PC-3 (cell line): ENCODE results near the gene TLE3. TPM values are rescaled to one million over a fixed set of nuclear protein-coding genes. Genes with fewer than 3 reads are reported as not detected.

Source experiments
- ATAC-seq: fragments of 200-7000 bp; cut with Tn5 transposase; 2 replicates; pipeline ENCODE4 v1.9.1; 2020; ENCODE audit warnings: mild to moderate bottlenecking, moderate library complexity
- BruUV-seq: library from RNA; stranded (reverse); fragments of 400-500 nt; replicated peaks from 2 replicates; lab custom pipeline; 2021; lab: Mats Ljungman, UMichigan
- CTCF ChIA-PET: fragments of 300-600 bp; sonication (Branson Sonifier 250); formaldehyde crosslinking; loops from one replicate; lab custom pipeline; 2022; ENCODE audit warnings: antibody characterized with exemption; lab: Charles Lee
- POLR2A ChIA-PET: fragments of 300-600 bp; sonication (Branson Sonifier 250); formaldehyde crosslinking; loops from one replicate; lab custom pipeline; 2022; ENCODE audit warnings: antibody characterized with exemption; ENCODE audit not compliant: unreplicated experiment; lab: Charles Lee
- DNase-seq: peaks from one replicate; pipeline ENCODE4 v3.0.0-alpha.2; 2015
- H2AFZ ChIP-seq: fragments of 300-600 bp; sonication (generic); 2 replicates; pipeline ENCODE4 v1.6.0; 2016; ENCODE audit warnings: antibody characterized with exemption, low read length
- H3F3A ChIP-seq: fragments of 300-600 bp; sonication (generic); one replicate; pipeline ENCODE4 v1.6.0; 2017; ENCODE audit warnings: antibody characterized with exemption, low read length, control low read depth, mild to moderate bottlenecking; ENCODE audit not compliant: unreplicated experiment
- H3K27ac ChIP-seq: fragments of 300-600 bp; sonication (generic); 2 replicates; pipeline ENCODE4 v1.5.1; 2016; ENCODE audit warnings: mild to moderate bottlenecking, low read length
- H3K27me3 ChIP-seq: fragments of 300-600 bp; sonication (generic); 2 replicates; pipeline ENCODE4 v1.6.1; 2016; ENCODE audit warnings: low read length, mixed read lengths
- H3K36me3 ChIP-seq: fragments of 300-600 bp; sonication (generic); 2 replicates; pipeline ENCODE4 v1.6.1; 2016; ENCODE audit warnings: low read depth, mixed run types, low read length, mixed read lengths
- H3K4me1 ChIP-seq: fragments of 300-600 bp; sonication (generic); 2 replicates; pipeline ENCODE4 v1.5.1; 2016; ENCODE audit warnings: low read length; ENCODE audit not compliant: insufficient read depth
- H3K4me2 ChIP-seq: fragments of 300-600 bp; sonication (generic); 2 replicates; pipeline ENCODE4 v1.6.0; 2016; ENCODE audit warnings: low read length
- H3K4me3 ChIP-seq: fragments of 300-600 bp; sonication (generic); 2 replicates; pipeline ENCODE4 v1.5.1; 2016; ENCODE audit warnings: mild to moderate bottlenecking, low read length, mixed read lengths
- H3K79me2 ChIP-seq: fragments of 300-600 bp; sonication (generic); 2 replicates; pipeline ENCODE4 v1.6.1; 2017; ENCODE audit warnings: low read length, mixed read lengths
- H3K9ac ChIP-seq: fragments of 300-600 bp; sonication (generic); 2 replicates; pipeline ENCODE4 v1.6.0; 2016; ENCODE audit warnings: mild to moderate bottlenecking, low read length
- H3K9me2 ChIP-seq: fragments of 300-600 bp; sonication (generic); replicated peaks from 2 replicates; pipeline ENCODE4 v1.6.1; 2016; ENCODE audit warnings: mixed run types, low read length, mixed read lengths
- H3K9me3 ChIP-seq: fragments of 300-600 bp; sonication (generic); 2 replicates; pipeline ENCODE4 v1.6.1; 2016; ENCODE audit warnings: low read length, mixed read lengths
- H4K20me1 ChIP-seq: fragments of 300-600 bp; sonication (generic); 2 replicates; pipeline ENCODE4 v1.6.1; 2016; ENCODE audit warnings: low read length, mixed read lengths
- CTCF ChIP-seq: fragments of 300-600 bp; sonication (generic); conservative IDR thresholded peaks from 2 replicates; pipeline ENCODE4 v1.5.1; 2017; ENCODE audit warnings: antibody characterized with exemption, low read depth, mild to moderate bottlenecking, low read length
- EZH2 ChIP-seq: fragments of 300-600 bp; sonication (generic); IDR thresholded peaks from one replicate; pipeline ENCODE4 v1.6.1; 2017; ENCODE audit warnings: antibody characterized with exemption, mild to moderate bottlenecking, low read length; ENCODE audit not compliant: unreplicated experiment
- EZH2phosphoT487 ChIP-seq: fragments of 300-600 bp; sonication (generic); IDR thresholded peaks from 2 replicates; pipeline ENCODE4 v1.6.1; 2018; ENCODE audit warnings: mild to moderate bottlenecking, antibody characterized with exemption, low read length, borderline replicate concordance
- intact Hi-C: fragments of 100-400 bp; cut with micrococcal nuclease; formaldehyde crosslinking; loops from 2 replicates; pipeline ENCODE4 v1.9.0; 2023
- total RNA-seq: library from RNA; depleted of rRNA; stranded (reverse); fragments of >200 nt; gene quantifications from 2 replicates; pipeline ENCODE4 v1.2.3, GENCODE V29; 2014

Gene TLE3
- total RNA-seq, 1 experiment from 2014 or later = 72.5 TPM

DNA sequence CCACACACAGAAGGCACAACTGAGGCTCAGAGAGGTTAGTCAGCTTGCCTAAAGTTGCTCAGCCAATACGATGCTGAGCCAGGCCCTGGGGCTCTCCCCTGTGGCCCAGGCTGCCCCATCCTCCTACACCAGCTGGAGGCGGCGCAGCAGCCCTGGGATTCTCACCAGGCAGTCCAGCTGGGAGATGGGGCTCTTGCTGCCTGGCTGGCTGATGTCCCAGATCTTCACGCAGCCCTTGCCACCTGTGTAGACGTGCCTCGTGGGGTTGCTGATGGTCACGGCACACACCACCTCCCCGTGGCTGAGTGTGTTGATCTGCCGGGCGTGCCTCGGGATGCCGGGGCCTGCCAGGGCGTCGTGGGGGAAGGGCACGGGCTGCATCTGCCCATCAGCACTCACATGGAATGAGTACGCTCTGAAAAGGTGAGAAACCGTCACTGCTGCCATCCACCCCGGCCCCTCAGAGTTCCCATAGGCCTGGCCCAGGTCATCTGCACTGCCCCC lies 42.8 kb downstream of the TLE3 start:
- Histone ChIP-seq H4K20me1 (no peaks in the 10 kb centered on the region), H3K79me2 (no peaks in the 10 kb centered on the region), H3K27ac (no peak overlapping the region), H3K9ac (no peak overlapping the region), H3F3A (no peaks in the 10 kb centered on the region), H3K36me3 (peaks cover 45% of the 10 kb centered on the region), H3K4me3 (no peak overlapping the region), H3K4me2 (no peak overlapping the region), H3K4me1 (no peaks in the 10 kb centered on the region), H2AFZ (no peak overlapping the region), H3K27me3 (no peaks in the 10 kb centered on the region), H3K9me2 (no peaks in the 10 kb centered on the region), H3K9me3 (no peaks in the 10 kb centered on the region)
- no peak for DNase-seq
- TF ChIP-seq EZH2 (no peak), CTCF (no peak), EZH2phosphoT487 (no peak)
- ChIA-PET CTCF (no interaction called here), POLR2A (no interaction called here)
- no TSS peak for BruUV-seq
- intact Hi-C loops = no loop called here
- no peak for ATAC-seq

DNA sequence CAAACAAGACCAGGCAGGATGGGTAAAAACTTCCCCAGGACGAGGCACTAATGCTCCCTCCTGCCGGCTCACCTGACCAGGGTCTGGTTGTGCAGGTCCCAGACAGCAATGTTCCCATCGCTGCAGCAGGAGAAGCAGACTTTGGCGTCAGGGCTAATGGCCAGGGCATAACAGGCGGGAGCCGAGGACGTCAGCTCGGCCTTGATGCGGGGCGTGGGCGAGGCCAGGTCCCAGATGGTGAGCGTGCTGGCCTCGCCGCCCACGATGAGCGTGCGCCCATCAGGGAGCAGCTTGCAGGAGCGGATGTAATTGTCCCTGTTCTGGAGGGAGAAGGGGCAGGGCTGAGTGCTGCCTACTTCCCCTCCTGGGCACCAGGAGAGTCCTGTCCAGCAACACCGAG lies 43.4 kb downstream of the TLE3 start:
- Histone ChIP-seq H3K4me1 (no peaks in the 10 kb centered on the region), H2AFZ (no peak overlapping the region), H3K9me2 (no peaks in the 10 kb centered on the region), H3K36me3 (peaks cover 41% of the 10 kb centered on the region), H3K4me3 (no peak overlapping the region), H3K79me2 (no peaks in the 10 kb centered on the region), H3K4me2 (no peak overlapping the region), H3K9me3 (no peaks in the 10 kb centered on the region), H4K20me1 (no peaks in the 10 kb centered on the region), H3K27ac (no peak overlapping the region), H3F3A (no peaks in the 10 kb centered on the region), H3K9ac (no peak overlapping the region), H3K27me3 (no peaks in the 10 kb centered on the region)
- no peak for ATAC-seq
- no peak for DNase-seq
- no TSS peak for BruUV-seq
- ChIA-PET CTCF (no interaction called here), POLR2A (no interaction called here)
- intact Hi-C loops = no loop called here
- no peak for TF ChIP-seq CTCF
- TF ChIP-seq EZH2phosphoT487 = no peak
- no peak for TF ChIP-seq EZH2

DNA sequence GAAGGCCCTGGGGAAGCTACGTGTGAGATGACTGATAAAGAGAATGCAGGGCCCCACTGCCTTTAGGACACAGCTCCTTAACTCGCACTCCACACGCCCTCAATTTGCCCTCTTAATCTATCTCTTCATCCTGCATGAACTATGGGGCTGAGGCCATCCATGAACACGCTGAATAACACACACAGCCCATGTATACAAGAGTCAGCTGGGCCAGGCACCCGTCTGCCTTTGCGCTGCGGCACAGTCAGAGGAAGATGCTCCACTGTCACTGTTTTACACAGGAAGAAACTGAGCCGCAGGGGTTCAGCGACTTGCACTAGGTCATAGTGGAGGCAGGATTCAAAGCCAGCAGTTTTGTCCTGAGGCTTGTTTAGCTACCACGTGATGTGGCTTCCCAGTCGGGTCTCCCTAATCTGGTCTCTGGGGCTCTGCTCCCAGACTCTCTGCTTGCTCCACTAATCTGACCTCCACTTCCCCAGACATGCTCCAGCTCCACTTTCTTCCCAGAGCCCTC lies 43.9 kb downstream of the TLE3 start:
- H3K79me2 ChIP-seq = no peaks in the 10 kb centered on the region
- TF ChIP-seq EZH2phosphoT487 = no peak
- no peak for TF ChIP-seq CTCF
- no peak for TF ChIP-seq EZH2
- intact Hi-C loops = no loop called here
- no peaks in the 10 kb centered on the region for H4K20me1 ChIP-seq
- no peaks in the 10 kb centered on the region for H3K4me1 ChIP-seq
- no peaks in the 10 kb centered on the region for H3K9me3 ChIP-seq
- no peaks in the 10 kb centered on the region for H3K9me2 ChIP-seq
- no peak for DNase-seq
- no peak overlapping the region for H3K27ac ChIP-seq
- H3K27me3 ChIP-seq = no peaks in the 10 kb centered on the region
- H3F3A ChIP-seq = no peaks in the 10 kb centered on the region
- no peak overlapping the region for H3K9ac ChIP-seq
- H2AFZ ChIP-seq = no peak overlapping the region
- no peak for ATAC-seq
- ChIA-PET POLR2A (no interaction called here), CTCF (no interaction called here)
- H3K36me3 ChIP-seq = peaks cover 39% of the 10 kb centered on the region
- no TSS peak for BruUV-seq
- no peak overlapping the region for H3K4me2 ChIP-seq
- H3K4me3 ChIP-seq = no peak overlapping the region
